Measurements from ENCODE around the gene PPP1R37.

GRCh38 chr19:45125360-45125759 is 32.4 kb downstream of the PPP1R37 start:
- TF ChIP-seq CTCF (IDR thresholded peaks at IDR 0.05) (no peak), POLR2A (IDR thresholded peaks at IDR 0.05) (no peak)

All from thyroid gland (tissue), 4 donors.